NCI-H2029 treated with DMSO at 0.1 percent for 48 hours (cell line): ENCODE data around the gene CNP.
A peak's percentile ranks its signal among the peaks of the same experiment; 100 is the strongest.

ENCODE experiments used
- DNase-seq: peaks from one replicate; lab custom pipeline; 2025; lab: John Stamatoyannopoulos, UW

The CNP gene

DNA sequence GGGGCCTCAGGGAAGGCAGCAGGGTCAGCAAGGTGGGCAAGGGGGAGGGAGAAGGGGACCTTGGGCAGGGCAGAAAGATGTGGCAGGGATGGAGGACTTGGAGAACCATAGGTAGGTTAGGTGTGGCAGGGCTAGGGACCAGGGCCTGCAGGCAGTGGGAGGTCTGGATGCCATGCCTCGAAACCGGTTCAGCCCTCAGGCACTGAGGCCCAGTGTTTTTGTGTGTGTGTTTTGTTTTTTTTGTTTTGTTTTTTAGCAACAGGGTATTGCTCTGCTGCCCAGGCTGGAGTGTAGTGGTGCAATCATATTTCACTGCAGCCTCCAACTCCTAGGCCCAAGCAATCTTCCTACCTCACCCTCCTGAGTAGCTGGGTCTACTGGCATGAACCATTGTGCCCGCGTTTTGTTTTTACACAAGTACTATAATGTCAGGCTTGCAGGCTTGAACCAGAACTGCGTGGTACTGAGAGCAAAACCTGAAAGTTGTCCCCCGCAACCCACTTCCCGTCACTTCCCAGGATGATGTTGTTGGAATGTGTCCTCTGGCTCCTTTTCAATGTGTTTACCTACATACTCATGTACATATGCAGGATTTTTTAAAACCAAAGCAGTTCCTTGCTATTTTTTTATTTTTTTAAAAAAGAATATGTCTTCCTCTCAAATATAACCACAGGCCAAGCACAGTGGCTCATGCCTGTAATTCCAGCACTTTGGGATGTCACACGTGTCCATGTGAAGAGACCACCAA, 23.8 kb upstream of the CNP start:
- no peak for DNase-seq

DNA sequence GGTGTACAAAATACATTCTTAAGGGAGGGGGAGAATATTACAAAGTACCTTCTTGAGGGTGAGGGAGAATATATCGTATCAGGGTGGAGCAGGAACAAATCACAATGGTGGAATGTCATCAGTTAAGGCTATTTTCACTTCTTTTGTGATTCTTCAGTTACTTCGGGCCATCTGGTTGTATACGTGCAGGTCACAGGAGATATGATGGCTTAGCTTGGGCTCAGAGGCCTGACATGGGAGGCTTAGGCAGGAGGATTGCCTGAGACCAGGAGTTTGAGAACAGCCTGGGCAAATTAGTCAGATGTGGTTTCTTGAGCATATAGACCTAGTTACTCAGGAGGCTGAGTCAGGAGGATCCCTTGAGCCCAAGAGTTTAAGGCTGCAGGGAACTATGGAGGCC, 23.1 kb upstream of the CNP start:
- DNase-seq = no peak

DNA sequence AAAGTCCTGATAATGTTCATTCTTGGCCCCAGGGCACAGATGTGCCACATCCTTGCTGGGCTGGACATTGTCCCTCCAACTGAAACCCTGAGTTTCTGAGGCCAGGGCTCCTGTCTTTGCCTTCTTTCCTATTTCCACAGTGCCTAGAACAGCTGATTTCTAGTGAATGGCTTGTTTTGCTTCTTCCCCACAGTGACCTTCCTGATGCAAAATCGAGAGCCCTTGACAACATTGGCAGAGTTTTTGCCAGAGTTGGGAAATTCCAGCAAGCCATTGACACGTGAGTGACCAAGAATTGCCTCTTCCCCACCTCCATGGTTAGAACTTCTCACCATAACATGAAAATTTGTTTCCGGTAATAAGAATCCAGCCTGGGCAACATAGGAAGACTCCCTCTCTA, 21.7 kb upstream of the CNP start:
- no peak for DNase-seq

DNA sequence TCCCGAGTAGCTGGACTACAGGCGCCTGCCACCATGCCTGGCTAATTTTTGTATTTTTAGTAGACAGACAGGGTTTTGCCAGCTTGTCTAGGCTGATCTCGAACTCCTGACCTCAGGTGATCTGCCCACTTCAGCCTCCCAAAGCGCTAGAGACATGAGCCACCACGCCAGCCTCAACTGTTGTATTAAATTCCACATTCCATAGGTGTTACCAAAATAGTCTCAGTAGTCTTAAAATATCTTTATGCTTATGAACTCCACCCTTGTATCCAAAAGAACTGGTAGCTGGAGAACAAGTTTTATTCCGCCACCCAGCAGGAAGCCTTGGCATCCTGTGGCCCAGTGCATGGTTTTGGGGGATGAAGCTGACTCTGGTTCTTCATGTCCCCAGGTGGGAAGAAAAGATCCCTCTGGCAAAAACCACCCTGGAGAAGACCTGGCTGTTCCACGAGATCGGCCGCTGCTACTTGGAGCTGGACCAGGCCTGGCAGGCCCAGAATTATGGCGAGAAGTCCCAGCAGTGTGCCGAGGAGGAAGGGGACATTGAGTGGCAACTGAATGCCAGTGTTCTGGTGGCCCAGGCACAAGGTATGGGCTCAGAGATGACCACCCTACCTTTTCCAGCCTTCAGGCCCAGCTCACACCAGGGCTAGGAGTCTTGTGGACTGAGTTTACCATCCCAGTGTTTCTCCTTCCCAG, 17.7 kb upstream of the CNP start:
- DNase-seq = no peak

DNA sequence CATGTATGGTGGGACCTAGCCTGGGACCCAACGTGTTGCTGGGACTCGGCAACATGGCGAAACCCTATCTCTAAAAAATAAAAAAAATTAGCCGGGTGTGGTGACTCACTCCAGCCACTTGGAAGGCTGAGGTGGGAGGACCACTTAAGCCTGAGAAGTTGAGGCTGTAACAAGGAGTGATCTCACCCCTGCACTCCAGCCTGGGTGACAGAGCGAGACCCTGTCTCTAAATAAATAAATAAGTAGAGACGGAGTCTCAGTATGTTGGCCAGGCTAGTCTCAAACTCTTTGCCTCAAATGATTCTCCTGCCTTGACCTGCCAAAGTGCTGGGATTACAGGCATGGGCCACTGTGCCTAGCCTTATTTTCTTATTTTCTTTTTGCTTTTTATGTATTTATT, 10.1 kb upstream of the CNP start:
- DNase-seq = no peak

DNA sequence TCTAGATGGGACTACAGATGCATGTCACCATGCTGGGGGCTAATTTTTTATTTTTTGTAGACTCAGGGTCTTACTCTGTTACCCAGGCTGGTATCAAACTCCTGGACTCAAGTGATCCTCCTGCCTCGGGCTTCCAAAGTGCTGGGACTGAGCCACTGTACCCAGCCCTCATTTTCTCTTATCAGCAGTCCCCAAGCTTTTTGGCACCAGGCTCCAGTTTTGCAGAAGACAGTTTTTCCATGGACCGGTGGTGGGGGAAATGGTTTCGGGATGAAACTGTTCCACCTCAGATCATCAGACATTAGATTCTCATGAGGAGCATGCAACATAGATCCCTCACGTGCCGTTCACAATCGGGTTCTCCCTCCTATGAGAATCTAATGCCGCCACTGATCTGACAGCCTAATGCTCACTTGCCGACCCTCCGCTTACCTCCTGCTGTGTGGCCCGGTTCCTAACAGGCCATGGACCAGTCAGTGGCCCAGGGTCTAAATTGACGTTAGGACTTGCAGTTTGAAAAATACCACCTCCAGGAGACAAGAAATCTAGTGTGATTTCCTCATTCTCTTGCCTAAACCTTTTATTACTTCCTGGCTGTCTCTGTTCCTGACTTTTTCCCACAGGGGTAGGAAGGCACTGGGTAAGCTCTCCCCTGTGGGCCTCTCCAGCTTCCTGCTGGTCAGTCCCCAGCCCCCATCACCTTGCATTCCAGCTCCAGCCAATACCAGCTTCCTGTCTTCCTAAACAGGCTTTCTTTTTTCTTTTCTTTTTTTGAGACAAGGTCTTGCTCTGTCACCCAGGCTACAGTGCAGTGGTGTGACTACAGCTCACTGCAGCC, 9.3 kb upstream of the CNP start:
- no peak for DNase-seq

DNA sequence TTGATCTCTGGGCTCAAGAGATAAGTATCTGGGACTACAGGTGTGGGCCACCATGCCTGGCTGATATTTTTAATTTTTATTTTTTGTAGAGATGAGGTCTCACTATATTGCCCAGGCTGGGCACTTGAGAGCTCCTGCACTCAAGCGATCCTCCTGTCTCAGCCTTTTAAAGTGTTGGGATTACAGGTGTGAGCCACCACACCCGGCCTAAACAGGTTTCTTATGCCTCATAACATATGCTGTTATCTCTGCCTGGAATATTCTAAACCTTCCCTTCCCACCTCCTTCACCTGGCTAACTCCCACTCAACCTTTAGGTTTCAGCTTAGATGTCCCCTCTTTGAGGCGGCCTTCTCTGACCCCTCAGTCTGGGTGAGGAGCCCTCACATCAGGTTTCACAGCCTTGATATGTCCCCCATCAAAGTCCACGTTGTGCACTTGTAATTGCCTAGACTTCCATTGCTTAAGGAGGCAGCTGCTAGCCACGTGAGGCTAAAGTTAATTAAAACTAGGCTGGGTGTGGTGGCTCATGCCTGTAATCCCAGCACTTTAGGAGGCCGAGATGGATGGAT, 8.6 kb upstream of the CNP start:
- no peak for DNase-seq

DNA sequence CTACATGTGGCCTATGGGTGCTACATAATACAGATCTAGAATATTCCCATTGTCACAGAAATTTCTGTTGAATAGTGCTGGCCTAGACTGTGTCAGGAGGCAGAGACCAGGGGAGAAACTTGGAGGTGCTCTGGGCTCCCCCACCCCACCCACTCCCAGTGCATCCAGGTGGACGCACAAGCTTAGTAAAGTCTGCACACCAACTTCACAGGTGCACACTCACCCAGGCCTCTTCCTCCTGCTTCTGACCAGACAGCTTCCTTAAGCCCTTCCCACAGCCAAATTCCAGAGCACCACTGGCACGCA, 7.6 kb upstream of the CNP start:
- no peak for DNase-seq

DNA sequence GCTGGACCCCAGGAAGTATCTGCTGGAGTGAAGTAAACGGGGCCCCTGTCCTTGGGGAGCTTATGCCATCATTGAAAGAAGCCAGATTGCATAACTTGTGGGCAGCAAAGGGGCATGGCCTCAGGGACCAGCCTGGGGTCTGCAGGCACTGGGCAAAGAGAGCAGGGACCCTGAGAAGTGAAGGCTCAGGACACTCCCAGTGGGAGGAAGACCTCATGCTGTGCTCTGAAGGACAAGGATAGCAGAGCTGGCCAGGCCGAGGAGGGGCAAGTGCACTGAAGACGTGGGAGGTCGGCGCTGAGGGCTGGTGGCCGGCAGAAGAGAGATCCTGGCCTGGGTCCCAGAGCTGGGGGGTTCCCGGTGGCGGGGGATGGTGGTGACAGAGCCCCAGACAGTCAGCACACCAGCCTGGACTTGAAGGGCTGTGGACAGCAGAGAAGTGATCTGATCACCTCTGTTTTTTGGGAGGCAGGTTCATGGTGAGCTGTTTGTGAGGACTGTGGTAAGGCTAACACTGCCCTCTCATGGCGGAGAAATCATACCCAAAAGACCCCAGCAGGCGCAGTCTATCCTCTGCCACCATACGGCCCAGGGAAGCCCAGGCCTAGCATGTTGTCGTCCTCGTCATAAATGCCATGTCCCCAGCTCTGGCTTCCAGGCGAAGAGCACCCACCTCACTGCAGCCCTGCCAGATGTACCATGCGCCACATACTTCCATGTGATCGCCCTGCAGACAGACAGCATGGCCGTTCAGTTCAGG, 7.1 kb upstream of the CNP start:
- DNase-seq = no peak

DNA sequence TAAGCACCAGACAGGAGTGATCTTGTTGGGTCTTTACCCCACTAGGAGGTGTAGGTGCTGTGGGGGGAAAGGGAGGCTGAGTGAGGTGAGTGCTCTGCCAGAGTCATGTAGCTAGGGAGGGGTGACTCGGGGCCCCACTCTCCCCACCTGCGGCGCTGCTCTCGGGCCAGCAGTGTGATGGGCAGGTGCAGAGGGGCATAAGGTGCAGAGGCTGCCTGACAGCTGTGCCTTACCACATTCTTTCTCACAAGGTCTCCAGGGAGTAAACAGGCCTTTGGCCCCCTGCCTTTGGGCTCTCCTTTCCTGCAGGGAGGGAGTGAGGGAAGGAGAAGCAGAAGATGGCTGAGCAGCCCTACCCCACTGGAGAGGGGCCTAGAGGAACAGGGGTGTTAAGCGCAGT, 4.5 kb upstream of the CNP start:
- no peak for DNase-seq

DNA sequence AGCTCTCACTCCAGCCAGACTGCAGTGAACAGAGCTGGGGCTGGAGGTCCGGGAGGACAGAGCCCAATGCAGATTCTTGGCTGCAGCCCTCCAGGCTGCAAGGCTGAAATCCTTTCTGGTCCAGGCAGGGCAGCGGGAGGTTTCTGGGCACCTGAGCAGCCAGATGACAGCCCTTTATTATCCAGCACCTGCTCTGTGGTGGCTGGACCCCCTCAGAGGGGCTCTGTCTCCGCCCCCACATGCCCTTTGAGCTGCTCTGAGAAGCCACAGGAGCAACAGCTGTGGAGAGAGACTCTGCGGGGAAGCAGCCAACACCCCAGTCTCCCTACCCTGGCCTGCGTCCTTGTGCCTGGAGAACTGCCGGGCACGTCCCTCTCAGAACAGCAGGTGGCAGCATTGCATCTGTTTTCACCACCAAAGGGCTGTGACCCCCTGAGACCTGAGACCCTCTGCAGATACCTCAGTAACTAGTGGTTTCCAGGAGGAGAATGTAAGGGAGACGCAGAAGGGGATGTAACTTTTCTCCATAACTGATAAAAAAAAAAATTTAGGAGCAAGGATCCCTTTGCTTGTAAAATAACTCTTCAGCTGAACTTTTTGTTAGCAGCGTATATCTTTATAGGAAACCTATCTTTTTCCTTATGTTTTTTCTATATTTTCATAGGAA, 3.7 kb upstream of the CNP start:
- no peak for DNase-seq

DNA sequence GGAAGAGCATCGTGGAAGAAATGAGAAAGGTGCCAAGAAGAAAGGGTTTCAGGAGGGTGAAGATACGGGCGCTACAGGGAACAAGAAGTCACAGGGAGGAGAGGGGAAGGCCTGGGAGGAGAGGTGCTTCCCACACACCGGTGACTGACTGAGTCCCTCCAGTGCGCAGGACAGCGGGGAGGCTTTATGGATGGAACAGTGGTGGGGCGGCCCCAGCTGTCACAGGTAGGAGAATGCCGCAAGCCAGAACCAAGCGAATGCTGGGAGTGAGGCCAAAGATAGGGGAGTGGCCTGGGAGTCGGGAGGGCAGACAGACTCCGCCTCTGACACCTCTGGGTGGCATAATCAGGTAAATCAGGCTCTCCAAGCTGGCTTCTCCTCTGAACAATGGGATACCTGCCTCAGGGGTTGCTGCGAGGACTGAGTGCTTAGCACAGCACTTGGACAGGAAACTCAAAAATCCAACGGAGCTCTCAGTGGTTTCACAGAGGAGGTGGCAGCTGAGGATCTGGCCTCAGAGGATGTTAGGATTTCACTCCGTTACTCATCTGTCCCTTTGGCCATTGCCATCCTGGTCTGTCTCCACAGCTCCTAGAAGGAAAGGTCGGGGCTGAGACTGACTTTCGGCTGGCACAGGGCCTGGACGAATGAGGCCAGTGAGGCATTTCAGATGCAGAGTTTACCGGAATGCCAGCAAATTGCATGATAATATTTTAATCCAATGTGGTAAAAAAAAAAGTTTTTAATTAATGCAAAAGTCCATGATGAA, 717 bp upstream of the CNP start:
- peak; percentile 90 for DNase-seq

DNA sequence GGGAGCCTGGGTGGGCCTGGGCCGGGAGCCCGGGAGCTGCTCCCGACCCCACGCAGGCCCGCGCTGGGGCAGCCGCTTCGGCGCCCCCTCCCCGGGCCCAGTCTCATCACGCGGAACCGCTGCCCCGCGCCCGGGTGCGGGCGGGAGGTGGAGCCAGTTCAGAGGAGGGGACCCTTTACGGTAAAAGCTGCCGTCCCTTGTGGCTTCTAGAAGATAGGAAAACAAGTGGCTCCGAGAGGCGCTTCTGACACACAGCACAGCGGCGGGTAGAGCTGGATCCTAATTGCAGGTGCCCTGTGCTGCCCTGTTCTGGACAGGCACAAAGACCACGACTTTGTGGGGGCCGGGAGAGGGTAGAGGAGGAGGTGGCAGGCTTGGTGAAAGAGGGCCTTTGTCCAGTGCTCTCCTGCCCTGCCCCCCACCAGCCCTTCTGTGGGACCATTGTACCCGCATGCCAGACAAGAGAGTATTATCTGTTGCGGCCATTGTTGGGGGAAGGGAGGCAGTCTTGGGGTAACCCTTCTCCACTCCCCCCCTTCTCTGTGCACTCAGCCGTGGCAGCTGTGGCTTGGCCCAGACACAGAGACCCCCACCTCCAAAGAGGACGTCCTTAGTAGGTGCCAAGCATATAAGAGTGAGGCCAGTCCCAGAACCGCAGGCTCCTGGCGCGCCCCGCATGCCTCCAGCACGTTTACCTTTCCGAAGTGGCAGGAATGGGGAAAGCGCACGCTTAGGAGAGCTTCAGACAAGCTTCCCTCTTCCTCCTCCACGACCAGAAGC, 736 bp downstream of the CNP start:
- no peak for DNase-seq

DNA sequence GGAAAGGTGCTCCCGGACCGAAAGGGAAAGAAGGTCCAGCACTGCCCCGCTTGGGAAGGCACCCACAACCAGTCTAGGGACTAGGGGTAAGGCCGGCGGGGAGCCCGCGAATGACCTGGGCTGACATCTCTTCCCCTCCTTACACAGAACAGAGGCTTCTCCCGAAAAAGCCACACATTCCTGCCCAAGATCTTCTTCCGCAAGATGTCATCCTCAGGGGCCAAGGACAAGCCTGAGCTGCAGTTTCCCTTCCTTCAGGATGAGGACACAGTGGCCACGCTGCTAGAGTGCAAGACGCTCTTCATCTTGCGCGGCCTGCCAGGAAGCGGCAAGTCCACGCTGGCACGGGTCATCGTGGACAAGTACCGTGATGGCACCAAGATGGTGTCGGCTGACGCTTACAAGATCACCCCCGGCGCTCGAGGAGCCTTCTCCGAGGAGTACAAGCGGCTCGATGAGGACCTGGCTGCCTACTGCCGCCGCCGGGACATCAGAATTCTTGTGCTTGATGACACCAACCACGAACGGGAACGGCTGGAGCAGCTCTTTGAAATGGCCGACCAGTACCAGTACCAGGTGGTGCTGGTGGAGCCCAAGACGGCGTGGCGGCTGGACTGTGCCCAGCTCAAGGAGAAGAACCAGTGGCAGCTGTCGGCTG, 1.5 kb downstream of the CNP start:
- no peak for DNase-seq

DNA sequence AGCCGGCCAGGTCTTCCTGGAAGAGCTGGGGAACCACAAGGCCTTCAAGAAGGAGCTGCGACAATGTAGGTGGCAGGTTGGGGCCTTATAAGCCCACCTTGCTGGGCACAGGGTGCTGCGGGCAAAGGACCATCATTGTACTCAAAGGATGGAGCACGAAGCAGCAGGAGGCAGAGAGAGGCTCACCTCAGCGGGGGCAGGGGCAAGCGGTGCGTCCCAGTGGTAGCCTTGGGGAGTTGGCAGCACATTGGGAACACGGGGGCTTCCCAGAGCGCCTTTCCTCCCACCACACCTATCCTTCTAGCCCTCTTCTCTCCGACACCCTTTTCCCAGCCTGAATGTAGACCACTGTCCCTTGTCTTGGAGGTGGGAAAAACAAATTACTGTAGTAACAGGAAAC, 2.1 kb downstream of the CNP start:
- DNase-seq = no peak

DNA sequence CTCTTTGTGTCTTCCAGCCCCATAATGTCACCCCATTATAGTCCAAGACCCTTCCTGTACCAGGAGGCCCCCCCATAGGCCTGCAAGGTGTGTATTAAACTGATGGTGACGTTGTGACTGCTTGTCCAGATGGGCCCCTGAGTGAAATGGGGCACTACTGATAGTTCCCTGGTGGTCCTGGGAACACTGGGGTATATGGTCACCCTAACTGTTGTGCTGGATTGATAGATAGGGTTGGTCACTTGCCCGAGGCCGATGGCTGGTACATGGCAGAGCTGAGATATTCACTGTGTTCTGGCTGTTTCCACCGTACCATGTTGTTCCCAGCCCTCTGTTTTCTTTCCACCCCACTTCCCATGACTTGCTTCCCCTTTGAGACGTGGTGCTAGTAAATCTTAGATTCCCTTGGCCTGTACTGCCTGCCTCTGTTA, 4.3 kb downstream of the CNP start:
- DNase-seq = no peak

DNA sequence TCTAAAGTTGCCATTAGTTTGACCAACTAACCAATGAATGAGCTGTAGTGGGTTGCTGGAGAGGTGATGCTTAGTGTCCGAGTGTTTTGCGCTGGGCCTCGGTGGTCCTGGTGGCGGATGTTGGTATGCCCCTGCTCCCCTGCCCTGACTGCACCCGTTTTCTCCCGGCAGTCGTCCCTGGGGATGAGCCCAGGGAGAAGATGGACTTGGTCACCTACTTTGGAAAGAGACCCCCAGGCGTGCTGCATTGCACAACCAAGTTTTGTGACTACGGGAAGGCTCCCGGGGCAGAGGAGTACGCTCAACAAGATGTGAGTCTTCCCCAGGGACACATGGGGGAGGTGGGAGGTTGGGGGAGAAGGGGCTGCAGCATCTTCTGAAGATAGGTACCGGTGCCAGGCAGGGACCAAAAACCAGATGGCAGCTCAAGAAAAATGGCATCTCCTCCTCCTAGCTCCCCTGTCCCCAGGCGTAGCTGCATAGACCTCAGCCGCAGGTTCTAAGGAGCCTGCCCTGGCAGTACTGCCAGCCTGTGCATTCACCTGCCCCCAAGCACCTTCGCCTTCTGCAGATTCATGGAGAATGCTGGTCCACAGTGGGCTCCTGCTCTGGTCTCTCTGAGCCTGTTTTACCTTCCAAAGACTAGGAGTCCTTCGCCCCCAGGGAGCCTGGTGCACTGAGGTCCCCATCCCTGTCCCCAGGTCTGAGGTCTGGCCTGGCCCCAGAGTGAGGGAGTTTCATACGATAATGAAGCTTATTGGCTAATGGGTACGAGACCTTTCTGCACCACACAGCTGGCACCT, 5.3 kb downstream of the CNP start:
- DNase-seq = no peak

DNA sequence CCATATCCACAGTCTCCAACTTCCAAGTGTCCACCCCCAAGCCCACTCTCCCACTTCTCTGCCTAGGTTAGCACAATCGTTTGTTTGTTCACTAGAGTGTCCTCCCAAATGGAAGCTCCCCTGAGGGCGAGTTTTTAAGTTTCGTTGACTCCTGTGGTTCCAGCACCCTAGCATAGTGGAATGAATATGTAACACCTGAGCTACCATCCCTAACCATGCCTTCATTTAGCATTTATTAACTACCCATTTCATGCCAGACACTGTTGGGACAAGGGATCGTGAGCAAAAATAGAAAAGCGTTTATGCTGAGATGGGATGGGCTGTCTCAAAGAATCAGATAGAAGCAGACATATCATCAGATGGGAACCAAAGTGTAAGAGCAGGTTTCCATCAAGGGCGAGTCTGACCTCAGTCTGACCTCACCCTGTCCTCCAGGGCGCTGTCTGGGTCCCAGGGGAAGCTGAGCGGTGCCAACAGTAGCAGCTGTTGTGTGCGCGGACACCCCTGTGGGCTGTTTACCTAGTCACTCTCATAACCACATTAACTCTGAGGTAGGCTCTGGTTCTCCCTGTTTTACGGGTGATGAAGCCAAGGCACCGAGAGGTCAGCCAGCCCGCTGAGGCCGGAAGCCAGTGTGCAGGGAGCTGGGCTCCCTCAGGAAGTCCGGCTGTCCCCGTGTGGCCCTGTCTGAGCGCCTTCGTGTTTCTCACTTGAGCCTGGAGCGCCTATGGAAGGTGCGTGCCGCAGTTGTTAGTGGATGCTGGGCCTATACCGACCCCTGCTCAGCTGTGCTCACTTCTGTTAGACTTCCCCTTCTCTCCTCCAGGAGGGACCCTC, 6.2 kb downstream of the CNP start:
- no peak for DNase-seq
